Gastrocnemius medialis (tissue), 4 donors: ENCODE data around the gene SCT.

Source experiments
- POLR2A ChIP-seq, 2 donors: fragments of 450-650 bp; IDR thresholded peaks; one replicate each; pipeline ENCODE4 v1.6.1; 2017; ENCODE audit warnings: antibody characterized with exemption in 2 of 2, mild to moderate bottlenecking in 2 of 2, moderate library complexity in 2 of 2
- TF ChIP-seq, protein P1 (sequence below), 5 experiments: fragments of 450-650 bp in 3 of 5; fragments of 200-600 bp in 2 of 5; sonication (generic) in 2 of 5; IDR thresholded peaks in 4 of 5; conservative IDR thresholded peaks in 1 of 5; 1 replicate in 4 of 5; 2 replicates in 1 of 5; pipeline ENCODE4 v1.5.1; 2016 to 2019; ENCODE audit warnings: antibody characterized with exemption in 5 of 5, mild to moderate bottlenecking in 3 of 5, moderate library complexity in 3 of 5

DNA sequence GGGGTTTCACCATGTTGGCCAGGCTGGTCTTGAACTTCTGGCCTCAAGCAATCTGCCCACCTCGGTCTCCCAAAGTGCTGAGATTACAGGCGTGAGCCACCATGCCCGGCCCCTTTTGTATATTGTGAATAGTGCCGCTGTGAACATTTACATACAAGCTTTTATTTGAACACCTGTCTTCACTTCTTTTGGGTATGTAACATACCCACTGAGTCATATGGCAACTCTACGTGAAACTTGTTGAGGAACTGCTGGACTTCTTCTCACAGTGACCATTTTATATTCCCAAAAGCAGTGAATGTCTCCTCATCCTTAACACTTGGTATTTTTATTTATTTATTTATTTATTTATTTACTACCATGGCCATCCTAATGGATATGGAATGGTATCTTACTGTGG lies 3.9 kb upstream of the SCT start:
- TF ChIP-seq, protein P1, sequence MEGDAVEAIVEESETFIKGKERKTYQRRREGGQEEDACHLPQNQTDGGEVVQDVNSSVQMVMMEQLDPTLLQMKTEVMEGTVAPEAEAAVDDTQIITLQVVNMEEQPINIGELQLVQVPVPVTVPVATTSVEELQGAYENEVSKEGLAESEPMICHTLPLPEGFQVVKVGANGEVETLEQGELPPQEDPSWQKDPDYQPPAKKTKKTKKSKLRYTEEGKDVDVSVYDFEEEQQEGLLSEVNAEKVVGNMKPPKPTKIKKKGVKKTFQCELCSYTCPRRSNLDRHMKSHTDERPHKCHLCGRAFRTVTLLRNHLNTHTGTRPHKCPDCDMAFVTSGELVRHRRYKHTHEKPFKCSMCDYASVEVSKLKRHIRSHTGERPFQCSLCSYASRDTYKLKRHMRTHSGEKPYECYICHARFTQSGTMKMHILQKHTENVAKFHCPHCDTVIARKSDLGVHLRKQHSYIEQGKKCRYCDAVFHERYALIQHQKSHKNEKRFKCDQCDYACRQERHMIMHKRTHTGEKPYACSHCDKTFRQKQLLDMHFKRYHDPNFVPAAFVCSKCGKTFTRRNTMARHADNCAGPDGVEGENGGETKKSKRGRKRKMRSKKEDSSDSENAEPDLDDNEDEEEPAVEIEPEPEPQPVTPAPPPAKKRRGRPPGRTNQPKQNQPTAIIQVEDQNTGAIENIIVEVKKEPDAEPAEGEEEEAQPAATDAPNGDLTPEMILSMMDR (IDR thresholded peaks at IDR 0.05 in 4 of 5, conservative IDR thresholded peaks at IDR 0.05 in 1 of 5): no peak
- no peak for TF ChIP-seq POLR2A (IDR thresholded peaks at IDR 0.05)
